HG02610 (cell line): Measurements from ENCODE around the gene OTOGL.
A peak's percentile ranks its signal among the peaks of the same experiment; 100 is the strongest.

Source experiments
- ATAC-seq: cut with Tn5 transposase; IDR thresholded peaks from one replicate; pipeline ENCODE4 v1.9.1; 2021; ENCODE audit warnings: mild to moderate bottlenecking, moderate library complexity; ENCODE audit not compliant: unreplicated experiment

Gene OTOGL

GRCh38 chr12:80099259-80099658, at the start of gene OTOGL:
TSS of gene OTOGL (plus strand) at chr12:80099537. CDS start at chr12:80209432, 109,895 bp downstream.
- no peak for ATAC-seq

GRCh38 chr12:80050236-80050635, 49.1 kb upstream of the OTOGL start:
- no peak for ATAC-seq

DNA sequence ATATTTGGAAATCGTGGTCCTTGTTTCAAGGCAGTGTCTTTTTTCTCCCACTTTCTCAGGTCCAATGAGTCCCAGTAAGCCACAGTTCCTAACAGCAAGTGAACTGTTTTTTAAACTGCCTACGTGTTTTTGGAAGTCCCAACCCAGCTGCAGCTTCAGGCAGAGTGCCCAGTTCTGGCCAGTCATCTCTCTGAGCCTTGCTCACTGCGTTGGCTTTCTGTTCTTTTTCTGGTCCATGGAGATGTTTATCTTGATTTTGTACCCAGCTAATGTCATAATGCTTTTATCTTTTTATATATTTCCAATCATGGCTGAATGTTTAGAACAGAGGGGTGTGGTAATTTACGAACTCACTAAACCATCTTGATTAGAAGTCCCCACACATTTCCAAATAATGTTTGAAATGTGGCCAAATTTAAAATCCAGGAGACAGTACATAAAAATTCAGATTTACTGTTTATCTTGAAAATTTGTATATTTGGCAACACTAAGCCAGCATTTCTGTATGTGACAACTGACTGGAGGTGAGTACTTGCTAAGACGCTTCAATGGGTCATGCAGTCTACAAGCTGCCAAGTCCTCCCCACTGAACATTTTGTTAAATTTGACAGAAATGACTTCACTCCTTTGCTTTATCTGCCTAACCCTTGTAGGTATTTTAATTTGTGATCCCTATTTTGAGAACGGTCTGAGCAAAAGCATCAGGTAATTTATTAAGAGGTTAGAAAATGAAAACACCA, 46.1 kb upstream of the OTOGL start:
- ATAC-seq, result no peak

DNA sequence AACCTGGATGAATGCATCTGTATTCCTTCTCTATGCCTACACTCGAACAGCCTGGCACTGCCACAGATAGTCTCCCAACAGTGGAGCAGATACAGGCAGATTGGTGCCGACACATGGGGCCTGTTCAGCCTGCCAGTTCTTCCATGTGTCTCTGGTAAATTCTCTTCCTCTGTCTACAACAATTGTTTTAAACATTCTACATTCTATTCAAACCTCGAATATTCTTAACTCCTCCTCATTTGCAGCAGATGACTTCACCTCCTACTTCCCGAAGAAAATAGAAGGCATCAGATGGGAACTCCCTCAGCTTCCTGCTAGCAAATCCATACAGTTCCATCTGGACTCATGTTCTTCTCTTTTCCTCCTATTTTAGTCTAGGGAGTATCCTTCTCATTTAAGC, 43.1 kb upstream of the OTOGL start:
- no peak for ATAC-seq

DNA sequence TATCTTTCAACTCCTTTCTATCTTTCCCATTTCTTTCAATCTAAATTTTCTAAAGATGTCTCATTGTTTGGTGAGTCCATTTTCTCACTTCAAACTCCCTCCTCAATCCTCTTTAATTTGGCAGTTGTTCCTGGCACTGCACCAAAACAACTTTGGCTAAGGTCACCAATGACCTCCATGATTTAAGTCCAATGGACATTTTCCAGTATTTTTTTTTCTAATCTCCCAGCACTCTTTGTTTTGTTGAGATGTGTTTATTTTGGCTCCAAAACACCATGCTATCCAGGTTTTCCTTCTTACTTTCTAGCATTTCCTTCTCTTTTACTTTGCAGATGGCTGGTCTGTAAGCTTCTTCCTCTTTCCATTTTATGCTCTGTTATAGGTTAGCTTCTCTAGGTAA, 42.5 kb upstream of the OTOGL start:
- no peak for ATAC-seq

- ATAC-seq, result no peak
Measured at GRCh38 chr12:80058586-80058985, 40.8 kb upstream of the OTOGL start.

- no peak for ATAC-seq
Measured at GRCh38 chr12:80059102-80059501, 40.2 kb upstream of the OTOGL start.

DNA sequence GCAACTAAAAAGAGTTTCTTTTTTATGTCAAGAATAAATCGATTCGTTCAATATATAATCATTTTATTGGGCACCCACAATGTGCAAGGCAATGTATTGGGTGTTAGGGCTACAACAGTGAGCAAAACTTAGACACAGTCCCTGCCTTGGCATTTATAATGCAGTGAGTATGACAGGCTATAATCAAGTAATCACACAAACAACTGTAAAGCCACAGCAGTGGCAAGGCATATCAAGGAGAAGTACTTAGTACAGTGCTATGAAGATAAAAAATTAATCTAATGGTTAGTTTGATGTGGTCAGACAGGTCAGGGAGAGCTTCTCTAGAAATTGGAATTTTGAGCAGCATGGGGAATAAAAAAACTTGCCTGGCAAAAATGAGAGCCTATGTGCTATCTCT, 39.5 kb upstream of the OTOGL start:
- no peak for ATAC-seq

DNA sequence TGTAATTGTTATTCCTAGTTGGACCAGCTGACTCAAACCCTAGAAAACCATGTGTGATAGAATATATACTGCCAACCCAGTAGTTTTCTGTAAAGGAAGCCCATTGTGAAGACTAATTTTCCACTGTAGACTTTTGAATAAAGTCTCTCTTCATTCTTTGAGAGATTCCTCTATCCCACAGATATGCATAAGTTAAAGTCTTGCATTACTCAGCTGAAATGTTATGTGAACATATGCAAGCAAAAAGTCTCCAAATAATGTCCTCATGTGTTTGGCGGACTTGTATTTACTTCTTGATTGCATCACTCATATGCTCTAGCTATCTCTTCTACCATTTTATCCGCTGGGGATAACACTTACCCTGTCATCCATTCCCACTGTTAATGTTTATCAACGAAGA, 35.1 kb upstream of the OTOGL start:
- no peak for ATAC-seq

DNA sequence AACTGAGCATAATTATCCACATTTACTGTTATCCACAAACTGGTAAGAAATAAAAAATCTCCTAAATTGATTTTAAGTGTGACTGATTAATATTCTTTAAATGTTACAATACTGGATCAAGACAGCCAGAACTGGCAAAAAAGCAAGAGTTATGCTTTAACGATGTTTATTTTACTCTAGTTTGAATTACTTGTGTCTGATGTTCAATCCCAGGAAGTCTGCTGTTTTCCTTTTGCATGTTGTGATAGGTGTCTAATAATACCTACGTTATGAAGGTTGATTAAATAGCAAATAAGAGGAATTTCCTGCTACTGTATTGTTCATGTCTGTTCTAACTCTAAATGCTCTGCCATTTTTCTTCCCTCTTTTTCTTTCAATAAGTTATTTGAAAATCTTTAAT, 34.4 kb upstream of the OTOGL start:
- ATAC-seq, result no peak

DNA sequence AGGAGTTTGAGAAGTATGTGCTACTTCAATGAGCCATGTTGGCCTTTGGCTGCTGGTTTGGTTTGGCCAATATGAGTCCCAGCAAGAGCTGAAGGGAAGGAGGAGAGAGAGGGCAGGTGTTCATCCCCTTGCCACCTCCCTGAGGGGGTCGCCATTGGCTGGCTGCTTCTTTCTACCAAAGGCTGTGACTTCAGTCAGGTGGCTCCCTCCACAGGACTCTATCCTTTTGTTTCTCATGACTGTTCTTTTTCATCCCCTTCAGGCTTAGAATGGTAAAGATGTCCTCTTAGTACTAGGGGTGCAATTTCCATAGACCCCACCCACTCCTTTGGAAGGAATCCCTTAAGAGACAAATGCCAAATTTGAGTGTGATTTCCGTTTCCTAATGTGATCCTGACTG, 31.2 kb upstream of the OTOGL start:
- no peak for ATAC-seq

DNA sequence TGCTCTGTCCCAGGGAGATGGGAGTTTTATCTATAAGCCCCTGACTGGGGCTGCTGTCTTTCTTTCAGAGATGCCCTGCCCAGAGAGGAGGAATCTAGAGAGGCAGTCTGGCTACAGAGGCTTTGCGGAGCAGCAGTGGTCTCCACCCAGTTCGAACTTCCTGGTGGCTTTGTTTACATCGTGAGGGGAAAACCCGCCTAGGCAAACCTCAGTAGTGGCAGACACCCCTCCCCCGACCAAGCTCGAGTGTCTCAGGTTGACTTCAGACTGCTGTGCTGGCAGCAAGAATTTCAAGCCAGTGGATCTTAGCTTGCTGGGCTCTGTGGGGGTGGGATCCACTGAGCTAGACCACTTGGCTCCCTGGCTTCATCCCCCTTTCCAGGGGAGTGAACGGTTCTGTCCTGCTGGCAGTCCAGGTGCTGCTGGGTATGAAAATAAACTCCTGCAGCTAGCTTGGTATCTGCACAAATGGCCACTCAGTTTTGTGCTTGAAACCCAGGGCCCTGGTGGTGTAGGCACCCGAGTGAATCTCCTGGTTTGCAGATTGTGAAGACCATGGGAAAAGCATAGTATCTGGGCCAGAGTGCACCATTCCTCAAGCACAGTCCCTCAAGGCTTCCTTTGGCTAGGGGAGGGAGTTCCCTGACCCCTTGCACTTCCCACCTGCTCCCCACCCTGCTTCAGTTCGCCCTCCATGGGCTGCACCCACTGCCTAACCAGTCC, 15.3 kb upstream of the OTOGL start:
- ATAC-seq, result peak; percentile 85

DNA sequence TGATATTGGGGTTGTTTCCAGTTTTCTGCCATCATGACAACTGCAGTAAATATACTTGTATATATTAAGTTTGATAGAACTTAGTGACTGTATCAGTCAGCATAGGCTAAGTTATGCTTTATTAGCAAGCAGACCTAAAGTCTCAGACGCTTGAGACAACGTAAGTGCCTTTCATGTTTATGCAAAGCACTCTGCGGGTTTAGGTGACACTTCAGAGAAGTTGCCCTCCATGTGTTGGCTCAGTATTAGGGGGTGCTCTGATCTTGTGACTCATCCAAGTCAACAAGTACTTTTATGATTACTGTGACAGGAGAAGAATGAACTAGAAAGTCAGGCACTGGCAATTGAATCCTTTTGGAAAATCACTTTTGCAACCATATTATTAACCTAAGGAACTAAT, 13.3 kb upstream of the OTOGL start:
- ATAC-seq, result no peak

DNA sequence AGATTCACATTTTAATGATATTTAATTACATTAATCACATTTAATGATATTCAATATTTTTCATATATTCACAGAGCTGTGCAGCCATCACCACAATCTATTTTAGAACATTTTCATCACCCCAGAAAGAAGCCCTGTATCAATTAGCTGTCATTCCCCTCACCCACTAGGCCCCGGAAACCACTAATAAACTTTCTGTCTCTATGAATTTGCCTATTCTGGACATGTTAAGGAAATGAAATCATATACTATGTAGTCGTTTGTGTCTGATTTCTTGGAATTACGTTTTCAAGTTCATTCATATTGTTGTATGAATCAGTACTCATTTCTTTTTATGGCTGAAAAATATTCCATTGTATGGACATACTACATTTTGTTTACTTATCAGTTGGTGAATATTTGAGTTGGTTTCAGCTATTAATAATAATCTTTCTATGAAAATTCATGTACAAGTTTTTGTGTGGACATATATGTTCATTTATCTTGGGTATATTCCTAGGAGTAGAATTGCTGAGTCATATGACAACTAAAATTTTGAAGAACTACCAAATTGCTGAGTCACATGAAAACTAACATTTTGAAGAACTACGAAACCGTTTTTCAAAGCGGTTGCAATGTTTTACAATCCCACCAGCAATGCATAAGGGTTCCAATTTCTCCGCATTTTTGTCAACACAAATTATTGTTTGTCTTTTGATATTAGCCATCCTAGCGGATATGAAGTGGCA, 11.7 kb upstream of the OTOGL start:
- no peak for ATAC-seq

DNA sequence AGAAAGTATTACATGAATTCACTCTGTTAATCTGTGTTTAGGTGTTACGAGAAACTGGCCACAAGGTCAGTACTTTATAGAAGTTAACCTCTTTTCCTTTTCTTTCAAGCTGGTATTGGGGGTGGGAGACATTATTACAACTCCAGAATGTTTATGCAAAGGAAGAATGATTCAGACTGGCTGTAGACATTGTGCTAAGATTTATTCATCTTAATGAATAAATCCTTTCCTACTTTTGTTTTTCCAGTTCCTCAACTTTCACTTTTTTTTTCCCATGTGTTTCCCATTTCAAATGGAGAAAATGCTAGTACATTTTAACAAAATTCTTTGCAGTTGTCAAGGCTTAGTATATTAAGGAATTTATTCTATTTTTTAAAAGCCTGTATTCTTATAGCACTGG, 1.3 kb downstream of the OTOGL start:
- ATAC-seq, result no peak

DNA sequence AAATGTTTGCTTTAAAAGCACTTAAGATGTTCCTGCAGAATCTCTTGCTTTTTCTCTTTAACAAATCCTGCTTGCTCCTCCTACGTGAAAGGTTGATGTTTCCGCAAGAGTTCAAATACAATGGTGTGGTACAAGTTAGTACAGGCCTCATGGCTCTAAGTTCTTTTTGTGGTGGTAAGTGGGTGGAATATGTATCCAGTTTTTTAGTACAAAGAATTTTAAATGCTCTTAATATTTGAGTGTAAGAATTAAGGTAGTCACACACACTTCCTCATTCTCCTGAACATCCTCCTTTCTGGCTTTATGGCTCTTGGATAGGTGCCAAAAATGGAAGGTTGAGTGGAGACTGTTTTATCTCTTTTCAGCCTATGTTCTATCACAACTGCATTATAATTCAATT, 1.8 kb downstream of the OTOGL start:
- no peak for ATAC-seq

- ATAC-seq, result peak; percentile 60
Measured at GRCh38 chr12:80107221-80107620, 7.9 kb downstream of the OTOGL start.

- ATAC-seq, result no peak
Measured at GRCh38 chr12:80116735-80117134, 17.4 kb downstream of the OTOGL start.

GRCh38 chr12:80118565-80119324, 19.4 kb downstream of the OTOGL start:
- no peak for ATAC-seq

DNA sequence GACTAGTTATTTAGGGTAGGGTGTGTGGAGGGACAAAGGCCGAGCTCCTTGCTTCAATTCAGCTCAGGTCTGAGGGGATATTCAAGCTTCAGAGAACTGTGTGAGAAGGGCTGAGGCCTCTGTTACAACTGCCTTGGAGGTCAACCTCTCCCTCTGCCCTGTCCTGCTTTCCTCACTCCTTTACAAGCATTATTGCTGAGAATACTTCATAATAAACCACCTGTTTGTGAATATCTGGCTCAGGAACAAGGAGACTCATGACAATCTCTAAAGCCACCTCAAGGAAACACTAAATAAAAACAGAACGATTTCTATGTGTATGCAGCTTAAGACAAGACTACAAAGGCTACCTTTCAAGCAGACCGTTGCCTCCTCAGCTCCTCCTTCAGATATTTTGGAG, 21.7 kb downstream of the OTOGL start:
- ATAC-seq, result no peak

DNA sequence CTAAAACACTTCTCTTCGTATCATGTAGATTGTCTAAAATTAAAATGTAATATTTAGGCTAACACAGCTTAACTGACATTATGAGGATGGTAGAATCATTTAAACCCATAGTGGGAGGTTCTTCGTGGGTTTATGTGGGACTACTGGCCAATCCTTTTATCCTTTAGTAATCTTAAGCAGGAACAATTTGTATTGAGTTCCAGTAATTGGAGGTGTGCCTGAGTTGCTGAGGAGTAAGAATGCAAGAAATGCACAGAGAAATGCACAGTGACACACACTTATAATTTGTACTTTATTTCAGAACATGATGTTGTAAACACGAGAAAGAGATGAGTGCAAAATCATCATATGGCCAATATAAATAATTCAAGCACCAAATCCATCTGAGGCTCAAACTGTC, 22.3 kb downstream of the OTOGL start:
- no peak for ATAC-seq
